ENCODE measurements around the gene PLXDC1. TPM values are rescaled to one million over a fixed set of nuclear protein-coding genes. Genes with fewer than 3 reads are reported as not detected.

The PLXDC1 gene
- total RNA-seq, 1 experiment from 2014 or later, result 2.0 TPM

DNA sequence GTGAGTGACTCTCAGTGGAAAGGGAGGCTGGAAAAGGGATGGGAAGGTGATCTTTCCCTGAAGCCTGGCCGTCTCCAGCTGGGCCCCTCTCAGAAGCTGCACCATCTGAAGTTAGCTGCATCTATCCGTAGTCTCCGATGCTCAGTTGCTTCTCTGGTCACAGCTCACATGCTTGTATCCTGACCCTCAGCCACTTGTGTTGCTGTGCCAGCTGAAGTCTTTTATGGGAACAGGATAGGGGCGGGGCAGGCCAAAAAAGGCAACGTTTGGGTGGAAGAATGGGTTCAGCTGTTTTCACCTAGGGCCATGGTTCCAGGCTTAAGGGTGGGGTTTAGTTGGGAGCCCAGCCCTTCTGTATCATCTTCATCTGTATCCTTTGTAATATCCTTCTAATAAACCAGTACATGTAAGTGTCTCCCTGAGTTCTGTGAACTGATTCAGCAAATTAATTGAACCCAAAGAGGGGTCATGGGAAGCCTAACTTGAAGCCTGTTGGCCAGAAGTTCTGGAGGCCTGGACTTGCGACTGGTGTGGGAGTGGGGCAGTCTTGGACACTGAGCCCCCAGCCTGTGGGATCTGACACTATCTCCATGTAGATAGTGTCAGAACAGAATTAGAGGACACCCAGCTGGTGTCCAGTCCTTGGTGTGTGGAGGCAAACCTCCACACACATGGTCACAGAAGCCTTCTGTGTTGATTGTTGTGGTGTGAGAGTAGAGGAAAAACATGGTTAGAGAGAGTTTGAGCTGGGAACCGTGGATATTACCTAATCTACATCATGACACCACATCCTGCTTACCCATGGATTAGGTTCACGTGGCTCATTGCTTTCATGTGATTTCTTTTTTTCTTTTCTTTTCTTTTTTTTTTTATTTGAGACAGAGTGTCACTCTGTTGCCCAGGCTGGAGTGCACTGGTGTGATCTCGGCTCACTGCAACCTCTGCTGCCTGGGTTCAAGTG lies 135.0 kb downstream of the PLXDC1 start:
- Histone ChIP-seq H3K79me1 (ENCODE audit: insufficient read depth, low read depth, low read length, poor library complexity, severe bottlenecking) (no peaks in the 10 kb centered on the region), H3T11ph (ENCODE audit: low read length) (no peak overlapping the region), H2BK120ac (ENCODE audit: low read depth, low read length, poor library complexity, severe bottlenecking) (no peak overlapping the region), H3K18ac (ENCODE audit: insufficient read length, low read depth, low read length) (no peak overlapping the region), H3K4me1 (ENCODE audit: insufficient read depth, low read length) (no peaks in the 10 kb centered on the region; the same call in 1 of the 2 replicates), H3K79me2 (ENCODE audit: insufficient read depth, low read length) (no peaks in the 10 kb centered on the region), H2AK5ac (ENCODE audit: insufficient read length, low read length) (no peak overlapping the region), H3K23me2 (ENCODE audit: insufficient read length, low read depth, low read length, poor library complexity, severe bottlenecking) (no peaks in the 10 kb centered on the region), H4K5ac (ENCODE audit: insufficient read length, low read depth, low read length) (no peak overlapping the region), H3K23ac (ENCODE audit: insufficient read length, low read depth, low read length) (no peak overlapping the region), H3K56ac (ENCODE audit: insufficient read length, low read depth, low read length) (no peak overlapping the region), H4K20me1 (ENCODE audit: control insufficient read depth, insufficient read depth, insufficient read length) (no peaks in the 10 kb centered on the region), H3K9me3 (ENCODE audit: control insufficient read depth, low read depth, low read length) (no peaks in the 10 kb centered on the region), H2AFZ (ENCODE audit: low read length) (no peak overlapping the region), H2BK20ac (ENCODE audit: low read depth, low read length, poor library complexity, severe bottlenecking) (no peak overlapping the region), H3K27ac (ENCODE audit: insufficient read length, low read depth, low read length) (no peak overlapping the region), H2BK12ac (ENCODE audit: insufficient read length, low read depth, low read length) (no peak overlapping the region), H2BK5ac (ENCODE audit: insufficient read length, low read length) (no peak overlapping the region), H4K8ac (replicated peaks; ENCODE audit: insufficient read length, low read depth, low read length) (no peak overlapping the region), H3K4ac (ENCODE audit: low read depth, low read length) (no peak overlapping the region), H3K14ac (ENCODE audit: insufficient read depth, low read length) (no peak overlapping the region), H2BK15ac (ENCODE audit: low read depth, low read length) (no peak overlapping the region), H3K4me2 (ENCODE audit: insufficient read depth, insufficient read length, low read length) (no peak overlapping the region), H3K9ac (ENCODE audit: extremely low read depth, insufficient read length, low read length) (no peak overlapping the region), H3K27me3 (ENCODE audit: insufficient read depth, low read length) (no peaks in the 10 kb centered on the region), H4K91ac (ENCODE audit: insufficient read length, low read depth, low read length) (no peak overlapping the region)
- Mint-ChIP-seq H3K9me3 (no peaks in the 10 kb centered on the region), H3K4me3 (no peak overlapping the region), H3K27ac (peak overlapping the region in 1 of 3 experiments; percentile 86; a peak in 1 of 7 replicates), H3K36me3 (ENCODE audit: insufficient read depth in 1 of 3, low read depth in 3 of 3) (no peaks in the 10 kb centered on the region), H3K4me1 (peaks cover 24 to 35% of the 10 kb centered on the region in 2 experiments), H3K27me3 (ENCODE audit: low read depth) (no peaks in the 10 kb centered on the region)
- TF ChIP-seq, protein P1, sequence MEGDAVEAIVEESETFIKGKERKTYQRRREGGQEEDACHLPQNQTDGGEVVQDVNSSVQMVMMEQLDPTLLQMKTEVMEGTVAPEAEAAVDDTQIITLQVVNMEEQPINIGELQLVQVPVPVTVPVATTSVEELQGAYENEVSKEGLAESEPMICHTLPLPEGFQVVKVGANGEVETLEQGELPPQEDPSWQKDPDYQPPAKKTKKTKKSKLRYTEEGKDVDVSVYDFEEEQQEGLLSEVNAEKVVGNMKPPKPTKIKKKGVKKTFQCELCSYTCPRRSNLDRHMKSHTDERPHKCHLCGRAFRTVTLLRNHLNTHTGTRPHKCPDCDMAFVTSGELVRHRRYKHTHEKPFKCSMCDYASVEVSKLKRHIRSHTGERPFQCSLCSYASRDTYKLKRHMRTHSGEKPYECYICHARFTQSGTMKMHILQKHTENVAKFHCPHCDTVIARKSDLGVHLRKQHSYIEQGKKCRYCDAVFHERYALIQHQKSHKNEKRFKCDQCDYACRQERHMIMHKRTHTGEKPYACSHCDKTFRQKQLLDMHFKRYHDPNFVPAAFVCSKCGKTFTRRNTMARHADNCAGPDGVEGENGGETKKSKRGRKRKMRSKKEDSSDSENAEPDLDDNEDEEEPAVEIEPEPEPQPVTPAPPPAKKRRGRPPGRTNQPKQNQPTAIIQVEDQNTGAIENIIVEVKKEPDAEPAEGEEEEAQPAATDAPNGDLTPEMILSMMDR (conservative IDR thresholded peaks at IDR 0.05), result no peak
- no peak for DNase-seq
- WGBS (ENCODE audit: extremely low coverage, insufficient read length, low lambda C conversion rate), result no CpG with 5 or more reads among the region's 9 CpGs
